Panc1 (cell line): ENCODE measurements around the gene LYRM1. TPM values are rescaled to one million over a fixed set of nuclear protein-coding genes. Genes with fewer than 3 reads are reported as not detected.

Experiments used
- ATAC-seq: fragments of 200-7000 bp; cut with Tn5 transposase; 2 replicates; pipeline ENCODE4 v1.9.1; 2020; ENCODE audit warnings: mild to moderate bottlenecking, moderate library complexity
- BruUV-seq: library from RNA; stranded (reverse); fragments of 400-500 nt; replicated peaks from 2 replicates; lab custom pipeline; 2021; lab: Mats Ljungman, UMichigan
- CTCF ChIA-PET: fragments of 300-600 bp; sonication (Branson Sonifier 250); formaldehyde crosslinking; loops from one replicate; lab custom pipeline; 2022; ENCODE audit warnings: antibody characterized with exemption; lab: Charles Lee
- POLR2A ChIA-PET: fragments of 300-600 bp; sonication (Branson Sonifier 250); formaldehyde crosslinking; loops from one replicate; lab custom pipeline; 2022; ENCODE audit warnings: antibody characterized with exemption; lab: Charles Lee
- DNase-seq: peaks from one replicate; pipeline ENCODE4 v3.0.0-alpha.2; 2010; ENCODE audit warnings: low read depth, low spot score
- H3K27ac ChIP-seq: 2 replicates; pipeline ENCODE4 v1.5.1; 2011; ENCODE audit warnings: mild to moderate bottlenecking, low read length, inconsistent platforms
- H3K27me3 ChIP-seq: fragments of 200-500 bp; sonication (Bioruptor generic); 2 replicates; pipeline ENCODE4 v1.6.0; 2014; ENCODE audit warnings: low read length, inconsistent platforms; ENCODE audit not compliant: control insufficient read depth, insufficient read depth
- H3K36me3 ChIP-seq: fragments of 200-500 bp; sonication (Bioruptor generic); 2 replicates; pipeline ENCODE4 v1.5.1; 2014; ENCODE audit warnings: inconsistent platforms, mild to moderate bottlenecking, low read length, moderate library complexity; ENCODE audit not compliant: control insufficient read depth, insufficient read depth
- H3K4me1 ChIP-seq: 2 replicates; pipeline ENCODE4 v1.5.1; 2011; ENCODE audit warnings: inconsistent platforms, mild to moderate bottlenecking, low read length, moderate library complexity; ENCODE audit not compliant: control insufficient read depth, insufficient read depth
- H3K4me3 ChIP-seq, 2 experiments: 2 replicates each; pipeline ENCODE4 v1.5.1; 2011 to 2012; ENCODE audit warnings: low read depth in 2 of 2, low read length in 2 of 2, mild to moderate bottlenecking in 2 of 2, inconsistent platforms in 1 of 2, moderate library complexity in 1 of 2
- H3K9me3 ChIP-seq: fragments of 200-500 bp; sonication (Bioruptor generic); 2 replicates; pipeline ENCODE4 v1.5.1; 2014; ENCODE audit warnings: low read depth, mild to moderate bottlenecking, inconsistent platforms, low read length, moderate library complexity; ENCODE audit not compliant: control insufficient read depth, insufficient read depth
- CTCF ChIP-seq: fragments of 450-650 bp; IDR thresholded peaks from 2 replicates; pipeline ENCODE4 v1.5.1; 2017; ENCODE audit warnings: mild to moderate bottlenecking
- POLR2AphosphoS5 ChIP-seq: IDR thresholded peaks from 2 replicates; pipeline ENCODE4 v1.6.1; 2012; ENCODE audit warnings: mild to moderate bottlenecking, low read depth, low read length, moderate library complexity
- REST ChIP-seq, 2 experiments: IDR thresholded peaks; 2 replicates each; pipeline ENCODE4 v1.6.1; 2011 to 2012; ENCODE audit warnings: low read depth in 2 of 2, control low read depth in 1 of 2, low read length in 1 of 2, mild to moderate bottlenecking in 1 of 2, moderate library complexity in 1 of 2; ENCODE audit not compliant: insufficient read depth in 1 of 2
- SIN3A ChIP-seq: IDR thresholded peaks from 2 replicates; pipeline ENCODE4 v1.6.1; 2012; ENCODE audit warnings: low read depth, mild to moderate bottlenecking, low read length, moderate library complexity, borderline replicate concordance; ENCODE audit not compliant: insufficient read depth
- TCF7L2 ChIP-seq: IDR thresholded peaks from 2 replicates; pipeline ENCODE4 v1.6.1; 2011; ENCODE audit warnings: mild to moderate bottlenecking, low read depth, low read length, inconsistent platforms
- in situ Hi-C: cut with HindIII; loops from 2 replicates; pipeline ENCODE4 v1.10.0; 2016; ENCODE audit warnings: low sequenced_read_pairs, low pct_unique_long_range_greater_than_20kb
- intact Hi-C: fragments of 100-400 bp; cut with micrococcal nuclease; formaldehyde crosslinking; loops from one replicate; pipeline ENCODE4 v1.10.0; 2022; ENCODE audit not compliant: unreplicated experiment
- total RNA-seq: library from RNA; stranded (reverse); gene quantifications from one replicate; pipeline ENCODE4 v1.2.1, GENCODE V29; 2021; ENCODE audit not compliant: unreplicated experiment

The LYRM1 gene
- total RNA-seq, 1 experiment from 2014 or later = 30.7 TPM

GRCh38 chr16:20916942-20917341 lies 16.4 kb downstream of the LYRM1 start:
- DNase-seq = no peak
- TF ChIP-seq CTCF (no peak), SIN3A (no peak), TCF7L2 (no peak), REST (IDR thresholded peaks at IDR 0.05; ENCODE audit: insufficient read depth in 1 of 2, low read depth in 2 of 2, low read length in 1 of 2) (no peak), POLR2AphosphoS5 (no peak)
- Histone ChIP-seq H3K27ac (no peak overlapping the region), H3K27me3 (no peaks in the 10 kb centered on the region), H3K4me3 (no peak overlapping the region), H3K4me1 (peaks cover 4% of the 10 kb centered on the region; the same call in 1 of the 2 replicates), H3K9me3 (no peaks in the 10 kb centered on the region), H3K36me3 (no peaks in the 10 kb centered on the region)
- CTCF ChIA-PET = no interaction called here
- BruUV-seq = no TSS peak
- POLR2A ChIA-PET = no interaction called here
- intact Hi-C loops = no loop called here
- in situ Hi-C loops = no loop called here
- ATAC-seq = no peak

DNA sequence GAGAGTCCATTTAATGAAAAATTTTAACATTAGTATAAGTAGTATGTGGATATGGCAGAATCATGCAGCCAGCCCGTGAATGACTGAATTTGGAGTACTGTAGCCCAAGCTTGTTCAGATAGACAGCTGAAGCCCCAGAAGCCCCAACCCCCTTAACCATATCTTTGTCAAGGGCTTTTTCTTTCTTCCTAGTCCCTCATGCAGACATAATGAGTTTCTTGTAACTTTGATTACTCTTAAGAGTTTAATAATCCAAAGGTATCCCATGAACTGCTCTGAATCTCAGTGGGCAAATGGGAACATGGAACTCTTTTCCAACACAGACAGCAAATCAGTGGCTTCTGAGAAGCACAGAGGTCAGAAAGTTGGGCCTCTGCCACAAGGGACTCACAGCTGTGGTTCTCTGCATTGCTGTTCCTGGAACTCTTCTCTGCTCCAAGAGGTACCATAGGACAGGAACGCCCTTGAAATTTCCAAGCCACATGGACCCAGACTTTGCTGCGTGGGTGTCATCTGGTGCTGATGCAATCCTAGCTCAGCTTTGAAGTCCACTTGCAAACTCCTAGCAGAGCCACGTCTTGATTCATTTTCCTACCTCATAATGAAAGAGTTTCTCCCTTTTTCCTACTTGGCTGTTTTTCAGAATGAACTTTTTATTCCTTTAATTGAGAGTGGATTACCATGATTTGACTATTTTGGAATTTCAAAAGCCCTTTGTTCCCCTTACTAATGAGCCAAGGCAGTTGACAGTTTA lies 18.1 kb downstream of the LYRM1 start:
- Histone ChIP-seq H3K4me3 (no peak overlapping the region), H3K27ac (peak overlapping the region; percentile 37), H3K36me3 (no peaks in the 10 kb centered on the region), H3K4me1 (no peaks in the 10 kb centered on the region), H3K9me3 (no peaks in the 10 kb centered on the region), H3K27me3 (no peaks in the 10 kb centered on the region)
- in situ Hi-C loops (no loop called here), intact Hi-C loops (no loop called here)
- ChIA-PET POLR2A (no interaction called here), CTCF (no interaction called here)
- BruUV-seq = no TSS peak
- TF ChIP-seq REST (IDR thresholded peaks at IDR 0.05; ENCODE audit: insufficient read depth in 1 of 2, low read depth in 2 of 2, low read length in 1 of 2) (no peak), POLR2AphosphoS5 (no peak), CTCF (no peak), SIN3A (no peak), TCF7L2 (no peak)
- DNase-seq (no peak), ATAC-seq (no peak)
